HG02763 (cell line): ENCODE measurements around the gene SH3PXD2B.
"Not testable (repeated sequence)": the region's sequence is repeated elsewhere in the genome, so short reads cannot be mapped to it uniquely, and the experiment has no call there.

Experiments
- ATAC-seq: cut with Tn5 transposase; IDR thresholded peaks from one replicate; pipeline ENCODE4 v1.9.1; 2021; ENCODE audit warnings: mild to moderate bottlenecking, moderate library complexity; ENCODE audit not compliant: unreplicated experiment

SH3PXD2B gene

GRCh38 chr5:172403817-172404216 lies 50.5 kb downstream of the SH3PXD2B start:
- ATAC-seq: no peak

- ATAC-seq: no peak
These were observed 51.0 kb downstream of the SH3PXD2B start for GRCh38 chr5:172403189-172403796.

GRCh38 chr5:172402531-172403188 lies 51.7 kb downstream of the SH3PXD2B start:
- ATAC-seq: no peak

- ATAC-seq: not testable (repeated sequence)
These were observed 52.3 kb downstream of the SH3PXD2B start for GRCh38 chr5:172402031-172402430.

- no peak for ATAC-seq
These were observed 54.5 kb downstream of the SH3PXD2B start for GRCh38 chr5:172399826-172400225.

GRCh38 chr5:172399336-172399735 lies 55.0 kb downstream of the SH3PXD2B start:
- no peak for ATAC-seq

- ATAC-seq: not testable (repeated sequence)
These were observed 55.7 kb downstream of the SH3PXD2B start for GRCh38 chr5:172398645-172399044.

GRCh38 chr5:172396994-172397393 lies 57.3 kb downstream of the SH3PXD2B start:
- not testable (repeated sequence) for ATAC-seq

- ATAC-seq: no peak
These were observed 58.1 kb downstream of the SH3PXD2B start for GRCh38 chr5:172396220-172396619.

- no peak for ATAC-seq
These were observed 58.8 kb downstream of the SH3PXD2B start for GRCh38 chr5:172395483-172395882.

- no peak for ATAC-seq
These were observed 64.7 kb downstream of the SH3PXD2B start for GRCh38 chr5:172389578-172390112.

- no peak for ATAC-seq
These were observed 66.0 kb downstream of the SH3PXD2B start for GRCh38 chr5:172388246-172388733.

GRCh38 chr5:172385707-172386106 lies 68.6 kb downstream of the SH3PXD2B start:
- no peak for ATAC-seq

GRCh38 chr5:172385010-172385563 lies 69.2 kb downstream of the SH3PXD2B start:
- no peak for ATAC-seq

GRCh38 chr5:172383191-172383802 lies 71.0 kb downstream of the SH3PXD2B start:
- no peak for ATAC-seq

GRCh38 chr5:172380987-172381643 lies 73.2 kb downstream of the SH3PXD2B start:
- ATAC-seq: no peak

- ATAC-seq: no peak
These were observed 73.9 kb downstream of the SH3PXD2B start for GRCh38 chr5:172380301-172380986.

GRCh38 chr5:172379481-172379880 lies 74.8 kb downstream of the SH3PXD2B start:
- ATAC-seq: no peak

GRCh38 chr5:172377856-172378255 lies 76.5 kb downstream of the SH3PXD2B start:
- ATAC-seq: no peak

GRCh38 chr5:172377438-172377837 lies 76.9 kb downstream of the SH3PXD2B start:
- no peak for ATAC-seq
